Suprapubic skin (tissue), 3 donors: ENCODE results near the gene PLXDC2.

Experiments used
- EP300 ChIP-seq: sonication (generic); formaldehyde crosslinking; IDR thresholded peaks from one replicate; pipeline ENCODE4 v1.6.1; 2017; ENCODE audit warnings: antibody characterized with exemption
- POLR2A ChIP-seq, 2 donors: fragments of 450-650 bp; IDR thresholded peaks; one replicate each; pipeline ENCODE4 v1.6.1; 2017; ENCODE audit warnings: antibody characterized with exemption in 2 of 2, mild to moderate bottlenecking in 2 of 2, moderate library complexity in 2 of 2
- TF ChIP-seq, protein P1 (sequence below), 2 donors: fragments of 200-600 bp in 1 of 2; fragments of 450-650 bp in 1 of 2; sonication (generic) in 1 of 2; IDR thresholded peaks; one replicate each; pipeline ENCODE4 v1.5.1; 2016 to 2019; ENCODE audit warnings: antibody characterized with exemption in 2 of 2, mild to moderate bottlenecking in 1 of 2, moderate library complexity in 1 of 2

DNA sequence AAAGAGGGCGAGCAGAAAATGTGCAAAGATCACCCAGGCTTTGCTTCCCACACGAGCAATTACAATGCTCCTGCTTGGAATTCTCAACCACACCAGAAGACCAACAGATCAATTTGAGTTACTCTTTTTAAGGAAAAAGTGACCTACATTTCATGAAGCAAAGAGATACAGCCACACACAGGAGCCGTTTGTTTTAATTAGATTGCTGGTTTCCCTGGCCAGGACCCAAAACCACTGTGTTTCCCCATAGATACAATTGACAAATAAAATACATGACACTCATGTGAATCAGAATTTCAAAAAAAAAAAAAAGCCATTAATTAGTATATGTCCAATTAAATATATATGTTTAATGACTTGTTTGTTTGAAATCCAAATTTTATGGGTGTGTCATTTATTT lies 458.3 kb downstream of the PLXDC2 start:
- TF ChIP-seq EP300 (no peak), POLR2A (IDR thresholded peaks at IDR 0.05) (no peak)
- TF ChIP-seq, protein P1, sequence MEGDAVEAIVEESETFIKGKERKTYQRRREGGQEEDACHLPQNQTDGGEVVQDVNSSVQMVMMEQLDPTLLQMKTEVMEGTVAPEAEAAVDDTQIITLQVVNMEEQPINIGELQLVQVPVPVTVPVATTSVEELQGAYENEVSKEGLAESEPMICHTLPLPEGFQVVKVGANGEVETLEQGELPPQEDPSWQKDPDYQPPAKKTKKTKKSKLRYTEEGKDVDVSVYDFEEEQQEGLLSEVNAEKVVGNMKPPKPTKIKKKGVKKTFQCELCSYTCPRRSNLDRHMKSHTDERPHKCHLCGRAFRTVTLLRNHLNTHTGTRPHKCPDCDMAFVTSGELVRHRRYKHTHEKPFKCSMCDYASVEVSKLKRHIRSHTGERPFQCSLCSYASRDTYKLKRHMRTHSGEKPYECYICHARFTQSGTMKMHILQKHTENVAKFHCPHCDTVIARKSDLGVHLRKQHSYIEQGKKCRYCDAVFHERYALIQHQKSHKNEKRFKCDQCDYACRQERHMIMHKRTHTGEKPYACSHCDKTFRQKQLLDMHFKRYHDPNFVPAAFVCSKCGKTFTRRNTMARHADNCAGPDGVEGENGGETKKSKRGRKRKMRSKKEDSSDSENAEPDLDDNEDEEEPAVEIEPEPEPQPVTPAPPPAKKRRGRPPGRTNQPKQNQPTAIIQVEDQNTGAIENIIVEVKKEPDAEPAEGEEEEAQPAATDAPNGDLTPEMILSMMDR (IDR thresholded peaks at IDR 0.05), result no peak
